ENCODE measurements around the gene PREB.

PREB gene

GRCh38 chr2:27095745-27096651, 38.4 kb downstream of the PREB start:
- DNase-seq (ENCODE audit: low read depth in 2 of 2) = no peak

GRCh38 chr2:27095427-27095744, 39.0 kb downstream of the PREB start:
- DNase-seq (ENCODE audit: low read depth in 2 of 2) = no peak

- no peak for DNase-seq (ENCODE audit: low read depth in 2 of 2)
These were observed 40.0 kb downstream of the PREB start for GRCh38 chr2:27094353-27094984.

- DNase-seq (ENCODE audit: low read depth in 2 of 2) = no peak
These were observed 40.7 kb downstream of the PREB start for GRCh38 chr2:27093430-27094352.

- DNase-seq (ENCODE audit: low read depth in 2 of 2) = no peak
These were observed 41.6 kb downstream of the PREB start for GRCh38 chr2:27092696-27093429.

- DNase-seq (ENCODE audit: low read depth in 2 of 2) = no peak
These were observed 42.4 kb downstream of the PREB start for GRCh38 chr2:27091746-27092695.

GRCh38 chr2:27089111-27089954, 45.1 kb downstream of the PREB start:
- DNase-seq (ENCODE audit: low read depth in 2 of 2) = no peak

GRCh38 chr2:27088634-27089033, 45.8 kb downstream of the PREB start:
- DNase-seq (ENCODE audit: low read depth in 2 of 2) = no peak

GRCh38 chr2:27087823-27088410, 46.5 kb downstream of the PREB start:
- DNase-seq (ENCODE audit: low read depth in 2 of 2) = no peak

- no peak for DNase-seq (ENCODE audit: low read depth in 2 of 2)
These were observed 47.5 kb downstream of the PREB start, which contains the start of gene KHK for GRCh38 chr2:27086724-27087593. KHK (plus strand) TSS chr2:27086772; CDS start chr2:27087260, 488 bp downstream.

GRCh38 chr2:27086090-27086723, 48.2 kb downstream of the PREB start:
- DNase-seq (ENCODE audit: low read depth in 2 of 2) = peak; percentile 98 to 99

GRCh38 chr2:27085673-27086089, 48.8 kb downstream of the PREB start:
- DNase-seq (ENCODE audit: low read depth in 2 of 2) = peak in 1 of 2 donors; percentile 36

- no peak for DNase-seq (ENCODE audit: low read depth in 2 of 2)
These were observed 49.3 kb downstream of the PREB start for GRCh38 chr2:27085062-27085672.

GRCh38 chr2:27084297-27085061, 50.0 kb downstream of the PREB start:
- no peak for DNase-seq (ENCODE audit: low read depth in 2 of 2)

GRCh38 chr2:27083410-27084296, 50.8 kb downstream of the PREB start:
- DNase-seq (ENCODE audit: low read depth in 2 of 2) = no peak

Measured in stimulated activated CD4-positive, alpha-beta T cell treated with anti-CD3 and anti-CD28 coated beads, Interleukin-1b, Interleukin-23, amount 100 ng/mL, for 4 hours (primary cell).